DMS114 treated with DMSO at 0.1 percent for 48 hours (cell line): Measurements from ENCODE around the gene OR5M8.

Experiments
- DNase-seq: peaks from one replicate; lab custom pipeline; 2025; ENCODE audit not compliant: unreplicated experiment; lab: John Stamatoyannopoulos, UW

The OR5M8 gene

DNA sequence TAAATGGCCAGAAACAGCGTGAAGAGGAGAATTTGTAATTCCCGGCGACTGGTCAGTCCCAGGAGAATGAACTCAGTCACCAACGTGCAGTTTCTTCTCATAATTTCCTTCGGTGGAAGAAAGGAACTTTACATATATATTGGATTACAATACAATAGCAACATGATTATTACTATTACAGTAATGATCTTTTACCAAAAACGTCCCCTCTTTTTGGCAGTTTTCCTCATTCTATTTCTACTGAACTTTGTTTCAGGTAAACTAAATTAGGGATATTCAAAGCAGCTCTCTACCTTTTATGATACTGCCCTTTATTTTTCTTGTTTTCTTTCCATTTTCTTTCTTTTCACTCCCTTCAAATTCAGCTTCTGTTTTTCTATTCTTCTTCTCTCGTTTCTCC lies at the start of gene OR5M8:
TSS of gene OR5M8 (minus strand) at position 101 of the 400 bp plus-strand sequence. CDS start at position 101, 0 bp downstream.
- DNase-seq, result no peak

- no peak for DNase-seq
Measured at GRCh38 chr11:56533054-56533740, 42.0 kb upstream of the OR5M8 start.

GRCh38 chr11:56531856-56532255 lies 40.7 kb upstream of the OR5M8 start:
- no peak for DNase-seq

DNA sequence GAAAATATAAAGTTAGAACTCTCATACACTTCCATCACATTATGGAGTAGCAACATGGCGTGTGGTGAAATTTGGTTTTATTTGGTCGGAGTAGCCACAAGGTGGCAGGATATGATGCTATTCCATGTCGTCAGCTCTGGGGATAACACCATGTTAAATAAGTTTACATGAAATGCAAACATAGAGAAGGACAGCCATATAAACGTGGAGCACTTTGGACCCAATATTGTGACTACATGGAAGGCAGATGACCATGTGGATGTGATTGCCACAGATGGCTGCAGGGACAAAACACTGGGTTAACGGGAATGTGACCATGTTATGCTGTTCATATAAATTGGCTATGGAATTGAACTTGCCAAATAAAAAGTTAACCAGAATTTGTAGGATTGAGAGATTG lies 30.8 kb upstream of the OR5M8 start:
- peak; percentile 4 for DNase-seq

GRCh38 chr11:56513280-56513679 lies 22.1 kb upstream of the OR5M8 start:
- no peak for DNase-seq

DNA sequence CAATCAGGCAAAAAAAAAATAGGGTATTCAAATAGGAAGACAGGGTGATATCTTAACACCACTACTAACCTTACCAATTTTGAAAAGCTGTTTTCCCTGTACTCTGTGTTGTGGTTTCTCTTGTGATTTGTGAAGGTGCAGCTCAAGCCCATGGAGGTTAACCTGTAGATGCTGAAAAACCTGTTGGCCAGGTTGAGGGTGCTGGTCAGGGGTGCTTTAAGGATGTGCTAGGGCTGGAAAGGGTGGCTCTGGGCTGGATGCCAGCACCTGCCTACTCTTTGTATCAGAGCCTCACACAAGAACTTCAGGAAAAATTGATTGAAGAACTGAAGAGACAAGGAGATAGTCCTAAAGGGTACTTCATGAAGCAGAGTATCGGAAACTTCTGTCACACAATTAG lies 18.3 kb upstream of the OR5M8 start:
- DNase-seq, result no peak

- DNase-seq, result no peak
Measured at GRCh38 chr11:56497010-56497409, 5.8 kb upstream of the OR5M8 start.

DNA sequence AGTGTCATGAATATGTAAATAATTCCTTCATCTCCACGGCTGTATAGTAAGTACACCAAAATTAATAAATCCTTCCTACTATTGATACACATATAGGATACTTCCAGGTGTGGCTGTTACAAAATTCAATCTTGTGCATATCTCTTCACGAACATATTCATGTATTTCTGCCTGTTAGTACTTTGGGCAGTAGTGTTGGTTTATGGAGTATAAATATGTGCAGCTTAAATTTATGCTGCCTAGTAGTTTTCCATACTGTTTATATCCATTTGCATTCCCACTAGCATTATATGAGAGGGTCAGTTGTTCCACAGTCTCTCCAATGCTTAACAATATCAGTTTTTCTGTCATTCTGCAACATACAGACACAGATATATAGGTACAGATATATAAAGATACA lies 3.9 kb upstream of the OR5M8 start:
- no peak for DNase-seq

DNA sequence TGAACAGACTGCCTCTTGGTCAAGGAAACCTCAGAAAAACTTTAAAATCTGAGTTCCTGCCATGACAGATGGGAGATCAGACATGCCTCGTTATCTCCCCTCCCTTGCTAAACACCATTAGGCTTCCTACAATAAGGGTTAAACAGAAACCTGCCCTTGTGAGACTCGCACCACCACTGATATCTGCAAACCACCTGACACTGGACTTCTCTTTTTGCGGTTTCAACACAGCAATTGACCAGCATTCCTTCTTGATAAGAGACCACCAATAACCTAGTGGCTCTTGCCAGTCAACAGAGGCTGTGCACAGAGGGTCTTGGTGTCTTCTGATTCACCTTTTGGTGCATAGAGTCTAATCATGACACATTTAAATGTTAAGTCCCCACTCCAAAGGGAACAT lies 4.4 kb downstream of the OR5M8 start:
- DNase-seq, result no peak

DNA sequence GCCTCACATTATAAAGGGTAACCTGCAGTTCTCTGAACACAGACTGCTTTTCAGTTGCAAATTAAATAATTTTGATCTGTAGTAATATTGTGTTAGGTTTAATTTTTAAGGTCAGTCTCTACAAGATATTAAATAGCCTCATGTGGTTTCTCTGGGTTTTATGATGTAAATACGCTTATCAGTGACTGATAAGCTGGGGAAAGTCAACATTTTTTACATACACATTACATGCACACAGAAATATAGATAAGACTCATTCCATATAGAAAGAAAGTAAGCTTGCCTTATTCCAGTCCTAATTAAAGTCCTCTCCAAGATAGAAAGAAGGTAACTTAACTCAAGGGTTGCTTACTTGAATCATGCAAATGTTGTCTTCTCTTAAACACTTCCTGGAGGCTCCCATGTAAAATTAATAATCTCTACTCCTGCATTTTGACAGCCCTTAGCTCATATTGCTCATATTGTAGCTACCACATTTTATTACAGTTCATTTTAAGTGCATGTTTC lies 16.4 kb downstream of the OR5M8 start:
- no peak for DNase-seq

DNA sequence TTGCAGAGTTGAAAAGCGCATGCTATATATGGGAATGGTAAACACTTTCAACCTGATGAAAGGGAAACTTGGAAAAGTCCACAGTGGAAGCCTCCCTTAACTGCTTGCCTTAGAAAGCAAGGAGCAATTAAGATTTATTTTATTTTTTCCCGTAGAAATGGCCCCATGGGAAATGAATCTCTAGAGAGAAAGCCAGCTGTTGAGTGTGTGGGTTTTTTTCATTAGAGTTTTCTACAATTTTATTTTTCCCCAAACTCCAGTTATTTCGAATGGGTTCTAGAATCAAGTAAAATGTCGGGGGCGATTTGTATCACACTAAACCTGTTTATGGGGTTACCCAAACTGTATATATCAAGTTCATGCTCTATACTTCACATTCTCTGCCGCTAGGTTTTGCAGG lies 17.9 kb downstream of the OR5M8 start, which contains the start of gene OR5M3:
TSS of gene OR5M3 (minus strand) at position 101 of the 400 bp plus-strand sequence. CDS start 2,855 bp downstream, outside the sequence.
- DNase-seq, result no peak

DNA sequence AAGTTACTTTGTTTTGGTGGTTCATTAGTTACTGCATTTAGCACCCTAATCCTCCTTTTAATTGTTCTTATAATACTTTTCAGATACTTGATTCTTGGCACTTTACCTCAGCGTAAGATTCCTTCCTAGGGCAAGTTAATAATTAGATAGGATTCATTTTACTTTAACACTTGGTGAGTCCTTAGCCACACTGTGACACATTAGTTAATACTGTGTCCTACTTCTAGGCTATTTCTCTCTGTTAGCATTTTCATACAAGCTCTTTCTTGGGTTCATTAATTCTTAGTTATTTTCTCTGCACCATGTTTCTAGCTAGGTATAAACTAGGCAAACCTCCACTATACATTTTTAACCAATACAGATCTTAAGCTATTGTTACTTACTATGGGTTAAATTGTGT lies 34.1 kb downstream of the OR5M8 start:
- DNase-seq, result no peak

GRCh38 chr11:56453521-56453920 lies 37.6 kb downstream of the OR5M8 start:
- no peak for DNase-seq
